Naive thymus-derived CD8-positive, alpha-beta T cell (primary cell): ENCODE results near the gene CMTM5. TPM values are rescaled to one million over a fixed set of nuclear protein-coding genes. Genes with fewer than 3 reads are reported as not detected.

ENCODE experiments used
- microRNA-seq: library from miRNA; unstranded; fragments of <30 nt; microRNA quantifications from one replicate; pipeline ENCODE4 v1.2.0, GENCODE V29; 2022; ENCODE audit warnings: borderline microRNAs expressed
- polyA plus RNA-seq, 3 donors: library from polyadenylated mRNA; unstranded; fragments of 300-500 nt; fragmentation: Illumina TruSeq; gene quantifications; one replicate each; pipeline ENCODE4 v1.2.3, GENCODE V29; 2021
- total RNA-seq, 8 experiments: library from RNA in 2 of 8; stranded (reverse) in 2 of 8; gene quantifications; one replicate each; pipeline ENCODE4 v1.2.3 and lab custom pipeline; 2021 to 2026

Gene CMTM5
- total and polyA plus RNA-seq, 5 experiments from 2014 or later: not detected

Small RNAs within 50 kb of the gene (microRNA-seq; reads per million reads assigned to microRNA genes)
- gene MIR208A (not detected), gene MIR208B (2.1 reads per million)

Other genes with a start within 250 kb of the CMTM5 start
- 1 to 10 TPM; 7.2 to 7.9 TPM for gene SLC7A8, start 193.4 kb upstream of the CMTM5 start, total RNA-seq
- gene SLC7A8, start 193.4 kb upstream of the CMTM5 start, polyA plus RNA-seq: 10 to 100 TPM in 2 of 3 donors, 1 to 10 TPM in 1; 4.0 to 12.8 (median 10.9) TPM
- gene RNF212B, start 139.1 kb upstream of the CMTM5 start, total RNA-seq: not detected
- not detected for gene RNF212B, start 139.1 kb upstream of the CMTM5 start, polyA plus RNA-seq
- 10 to 100 TPM; 15.4 to 16.0 TPM for gene HOMEZ, start 90.9 kb upstream of the CMTM5 start, total RNA-seq
- gene HOMEZ, start 90.9 kb upstream of the CMTM5 start, polyA plus RNA-seq: 1 to 10 TPM; 3.9 to 6.1 (median 5.9) TPM
- 100 to 1,000 TPM; 113 to 119 TPM for gene PPP1R3E, start 74.2 kb upstream of the CMTM5 start, total RNA-seq
- gene PPP1R3E, start 74.2 kb upstream of the CMTM5 start, polyA plus RNA-seq: 1 to 10 TPM; 2.6 to 3.1 (median 3.1) TPM
- 1 to 10 TPM; 3.8 to 4.2 TPM for gene BCL2L2, start 70.2 kb upstream of the CMTM5 start, total RNA-seq
- not detected for gene BCL2L2, start 70.2 kb upstream of the CMTM5 start, polyA plus RNA-seq
- 100 to 1,000 TPM; 214 to 218 TPM for gene PABPN1, start 55.6 kb upstream of the CMTM5 start, total RNA-seq
- gene PABPN1, start 55.6 kb upstream of the CMTM5 start, polyA plus RNA-seq: 10 to 100 TPM; 84.3 to 96.9 (median 88.5) TPM
- 10 to 100 TPM; 20.8 to 22.6 TPM for gene SLC22A17, start 24.2 kb upstream of the CMTM5 start, total RNA-seq
- gene SLC22A17, start 24.2 kb upstream of the CMTM5 start, polyA plus RNA-seq: 1 to 10 TPM; 3.9 to 9.6 (median 5.5) TPM
- not detected for gene EFS, start 11.9 kb upstream of the CMTM5 start, total RNA-seq
- not detected for gene EFS, start 11.9 kb upstream of the CMTM5 start, polyA plus RNA-seq
- gene IL25, start 4.2 kb upstream of the CMTM5 start, total RNA-seq: not detected
- gene IL25, start 4.2 kb upstream of the CMTM5 start, polyA plus RNA-seq: not detected
- not detected for gene MYH6, start 31.2 kb downstream of the CMTM5 start, total RNA-seq
- gene MYH6, start 31.2 kb downstream of the CMTM5 start, polyA plus RNA-seq: not detected
- not detected for gene MYH7, start 58.6 kb downstream of the CMTM5 start, total RNA-seq
- not detected for gene MYH7, start 58.6 kb downstream of the CMTM5 start, polyA plus RNA-seq
- 10 to 100 TPM; 83.7 to 86.6 TPM for gene NGDN, start 92.7 kb downstream of the CMTM5 start, total RNA-seq
- 10 to 100 TPM; 64.0 to 84.8 (median 68.4) TPM for gene NGDN, start 92.7 kb downstream of the CMTM5 start, polyA plus RNA-seq
- gene ZFHX2, start 174.7 kb downstream of the CMTM5 start, total RNA-seq: 1 to 10 TPM in 1 of 2 experiments, under 1 TPM in 1; 0.62 to 1.0 TPM
- gene ZFHX2, start 174.7 kb downstream of the CMTM5 start, polyA plus RNA-seq: under 1 TPM; 0.02 to 0.23 (median 0.03) TPM
- gene THTPA, start 179.2 kb downstream of the CMTM5 start, total RNA-seq: 10 to 100 TPM; 28.5 to 29.4 TPM
- 10 to 100 TPM; 14.9 to 15.6 (median 14.9) TPM for gene THTPA, start 179.2 kb downstream of the CMTM5 start, polyA plus RNA-seq
- gene AP1G2, start 190.7 kb downstream of the CMTM5 start, total RNA-seq: 100 to 1,000 TPM; 483 to 529 TPM
- gene AP1G2, start 190.7 kb downstream of the CMTM5 start, polyA plus RNA-seq: 10 to 100 TPM; 67.8 to 91.4 (median 68.4) TPM
- gene JPH4, start 201.7 kb downstream of the CMTM5 start, total RNA-seq: not detected
- gene JPH4, start 201.7 kb downstream of the CMTM5 start, polyA plus RNA-seq: under 1 TPM in 2 of 3 donors, not detected in 1; 0.07 to 0.29 TPM